BLaER1 treated with 17β-estradiol and CSF1 and Interleukin-3, amounts not matched to agents 10 nM and 100 nM (cell line): Measurements from ENCODE around the gene PTPRJ.
"Not testable (repeated sequence)": the region's sequence is repeated elsewhere in the genome, so short reads cannot be mapped to it uniquely, and the experiment has no call there.

Experiments
- H3K27ac ChIP-seq, 11 experiments: shearing (Covaris generic); formaldehyde crosslinking; 2 replicates each; pipeline ENCODE4 v1.8.1; 2022
- H3K27me3 ChIP-seq, 11 experiments: shearing (Covaris generic); formaldehyde crosslinking; 2 replicates each; pipeline ENCODE4 v1.8.1; 2022
- H3K36me3 ChIP-seq, 11 experiments: shearing (Covaris generic); formaldehyde crosslinking; 2 replicates each; pipeline ENCODE4 v1.8.1; 2022
- H3K4me1 ChIP-seq, 10 experiments: shearing (Covaris generic); formaldehyde crosslinking; 2 replicates each; pipeline ENCODE4 v1.8.1; 2022
- H3K4me2 ChIP-seq, 11 experiments: shearing (Covaris generic); formaldehyde crosslinking; 2 replicates each; pipeline ENCODE4 v1.8.1; 2022
- H3K4me3 ChIP-seq, 10 experiments: shearing (Covaris generic); formaldehyde crosslinking; 2 replicates each; pipeline ENCODE4 v1.8.1; 2022
- H3K9ac ChIP-seq, 11 experiments: shearing (Covaris generic); formaldehyde crosslinking; 2 replicates each; pipeline ENCODE4 v1.8.1; 2022
- H3K9me3 ChIP-seq, 11 experiments: shearing (Covaris generic); formaldehyde crosslinking; replicated peaks in 1 of 11; 2 replicates each; pipeline ENCODE4 v1.8.1; 2022
- H4K20me1 ChIP-seq, 11 experiments: shearing (Covaris generic); formaldehyde crosslinking; 2 replicates each; pipeline ENCODE4 v1.8.1; 2022
- Cebpa-rat ChIP-seq, 11 experiments: shearing (Covaris generic); IDR thresholded peaks; 2 replicates each; pipeline ENCODE4 v1.8.1; 2022

Gene PTPRJ

GRCh38 chr11:47944632-47945031 lies 35.7 kb upstream of the PTPRJ start:
- H3K27ac ChIP-seq = no peak overlapping the region
- no peaks in the 10 kb centered on the region for H3K27me3 ChIP-seq
- H3K4me3 ChIP-seq = no peak overlapping the region
- no peaks in the 10 kb centered on the region for H3K36me3 ChIP-seq
- TF ChIP-seq Cebpa-rat (IDR thresholded peaks at IDR 0.05) = no peak
- no peak overlapping the region for H3K4me2 ChIP-seq
- no peak overlapping the region for H3K9ac ChIP-seq
- peaks cover 8 to 75% (median 46%) of the 10 kb centered on the region in 10 experiments; a peak in 19 of 20 replicates for H3K4me1 ChIP-seq
- no peaks in the 10 kb centered on the region for H3K9me3 ChIP-seq
- no peaks in the 10 kb centered on the region for H4K20me1 ChIP-seq

GRCh38 chr11:47946682-47947559 lies 33.4 kb upstream of the PTPRJ start:
- Histone ChIP-seq H3K27ac (peak overlapping the region in 8 of 11 experiments; percentile 25 to 70 (median 49); a peak in 13 of 22 replicates), H3K4me1 (peaks cover 29 to 78% (median 57%) of the 10 kb centered on the region in 10 experiments), H4K20me1 (no peaks in the 10 kb centered on the region), H3K4me2 (peak overlapping the region in 10 of 11 experiments; percentile 4 to 84 (median 68); a peak in 20 of 22 replicates), H3K9ac (peak overlapping the region in 6 of 11 experiments; percentile 2 to 43 (median 29); a peak in 7 of 22 replicates), H3K9me3 (no peaks in the 10 kb centered on the region), H3K4me3 (no peak overlapping the region), H3K27me3 (no peaks in the 10 kb centered on the region), H3K36me3 (no peaks in the 10 kb centered on the region)
- TF ChIP-seq Cebpa-rat (IDR thresholded peaks at IDR 0.05) = peak in 1 of 11 experiments; percentile 28; a peak in 1 of 22 replicates

GRCh38 chr11:47948137-47948536 lies 32.2 kb upstream of the PTPRJ start:
- Histone ChIP-seq H3K9ac (no peak overlapping the region; a peak in 1 of 22 replicates), H4K20me1 (no peaks in the 10 kb centered on the region), H3K9me3 (no peaks in the 10 kb centered on the region), H3K4me3 (no peak overlapping the region), H3K4me1 (peaks cover 29 to 70% (median 52%) of the 10 kb centered on the region in 10 experiments), H3K4me2 (peak overlapping the region in 7 of 11 experiments; percentile 20 to 84 (median 64); a peak in 10 of 22 replicates), H3K36me3 (no peaks in the 10 kb centered on the region), H3K27me3 (no peaks in the 10 kb centered on the region), H3K27ac (peak overlapping the region in 5 of 11 experiments; percentile 43 to 70 (median 61); a peak in 8 of 22 replicates)
- TF ChIP-seq Cebpa-rat (IDR thresholded peaks at IDR 0.05) = no peak

- H3K4me3 ChIP-seq, H3K9ac ChIP-seq, H3K9me3 ChIP-seq, H3K27me3 ChIP-seq, H3K36me3 ChIP-seq, H4K20me1 ChIP-seq: not testable (repeated sequence)
- Histone ChIP-seq H3K27ac (peak overlapping the region in 6 of 11 experiments; percentile 20 to 70 (median 43); a peak in 8 of 22 replicates), H3K4me1 (peaks cover 29 to 68% (median 52%) of the 10 kb centered on the region in 10 experiments), H3K4me2 (peak overlapping the region; percentile 51 to 84 (median 69))
Observed at GRCh38 chr11:47949001-47949675, 31.2 kb upstream of the PTPRJ start.

GRCh38 chr11:47950396-47950795 lies 30.0 kb upstream of the PTPRJ start:
- peaks cover 29 to 63% (median 52%) of the 10 kb centered on the region in 10 experiments for H3K4me1 ChIP-seq
- peak overlapping the region in 2 of 11 experiments; percentile 38 to 53; a peak in 2 of 22 replicates for H3K9ac ChIP-seq

GRCh38 chr11:47951504-47951903 lies 28.9 kb upstream of the PTPRJ start:
- Histone ChIP-seq H3K4me2 (peak overlapping the region in 8 of 11 experiments; percentile 64 to 84 (median 72); a peak in 15 of 22 replicates), H3K4me1 (peaks cover 29 to 54% (median 46%) of the 10 kb centered on the region in 10 experiments)
- not testable (repeated sequence) for H3K36me3 ChIP-seq, H3K9me3 ChIP-seq, H3K27me3 ChIP-seq, H3K4me3 ChIP-seq, H3K9ac ChIP-seq, H3K27ac ChIP-seq, H4K20me1 ChIP-seq
- peak in 1 of 11 experiments; percentile 32; a peak in 1 of 22 replicates for TF ChIP-seq Cebpa-rat (IDR thresholded peaks at IDR 0.05)

More at GRCh38 chr11:47950396-47950795, 30.0 kb upstream of the PTPRJ start:
- H3K4me2 ChIP-seq = peak overlapping the region; percentile 51 to 84 (median 71)
- no peaks in the 10 kb centered on the region for H4K20me1 ChIP-seq
- no peaks in the 10 kb centered on the region for H3K27me3 ChIP-seq
- no peaks in the 10 kb centered on the region for H3K9me3 ChIP-seq
- TF ChIP-seq Cebpa-rat (IDR thresholded peaks at IDR 0.05) = no peak
- no peaks in the 10 kb centered on the region for H3K36me3 ChIP-seq
- peak overlapping the region in 7 of 11 experiments; percentile 20 to 70 (median 49); a peak in 14 of 22 replicates for H3K27ac ChIP-seq
- peak overlapping the region in 1 of 10 experiments; percentile 33; a peak in 1 of 20 replicates for H3K4me3 ChIP-seq

- Histone ChIP-seq H3K9me3 (no peaks in the 10 kb centered on the region), H3K27ac (peak overlapping the region in 1 of 11 experiments; percentile 23; a peak in 1 of 22 replicates), H3K4me3 (no peak overlapping the region), H3K4me1 (peaks cover 6 to 17% (median 13%) of the 10 kb centered on the region in 10 experiments), H4K20me1 (no peaks in the 10 kb centered on the region), H3K9ac (no peak overlapping the region), H3K4me2 (no peak overlapping the region), H3K27me3 (no peaks in the 10 kb centered on the region), H3K36me3 (no peaks in the 10 kb centered on the region)
- no peak for TF ChIP-seq Cebpa-rat (IDR thresholded peaks at IDR 0.05)
Observed at GRCh38 chr11:47955061-47955755, 25.2 kb upstream of the PTPRJ start.

GRCh38 chr11:47960015-47960414 lies 20.3 kb upstream of the PTPRJ start:
- no peak for TF ChIP-seq Cebpa-rat (IDR thresholded peaks at IDR 0.05)
- H4K20me1 ChIP-seq = no peaks in the 10 kb centered on the region
- no peak overlapping the region for H3K4me3 ChIP-seq
- no peaks in the 10 kb centered on the region for H3K9me3 ChIP-seq
- no peak overlapping the region for H3K27ac ChIP-seq
- H3K27me3 ChIP-seq = no peaks in the 10 kb centered on the region
- H3K4me2 ChIP-seq = no peak overlapping the region
- no peaks in the 10 kb centered on the region for H3K36me3 ChIP-seq
- H3K9ac ChIP-seq = no peak overlapping the region
- no peaks in the 10 kb centered on the region for H3K4me1 ChIP-seq
